Body of pancreas (tissue), 4 donors: ENCODE results near the gene ICA1L. TPM values are rescaled to one million over a fixed set of nuclear protein-coding genes. Genes with fewer than 3 reads are reported as not detected.

Experiments
- ATAC-seq: fragments of 150-250 bp; one replicate; pipeline ENCODE4 v1.9.1; 2016
- DNase-seq, 4 donors: peaks; one replicate each; pipeline ENCODE4 v3.0.0-alpha.2; 2019
- H3K27ac ChIP-seq, 4 donors: fragments of 200-600 bp; sonication (generic); 1 replicate in 3 of 4; 2 replicates in 1 of 4; pipeline versions ENCODE4 v1.5.1 to v1.6.1; 2016 to 2019; ENCODE audit warnings: mild to moderate bottlenecking in 1 of 4, mixed read lengths in 1 of 4, moderate library complexity in 1 of 4
- H3K27me3 ChIP-seq, 2 donors: fragments of 200-600 bp; sonication (generic); one replicate each; pipeline ENCODE4 v1.6.0; 2016; ENCODE audit warnings: mild to moderate bottlenecking in 1 of 2
- H3K36me3 ChIP-seq, 2 donors: fragments of 200-600 bp; sonication (generic); replicated peaks in 1 of 2; 2 replicates each; pipeline ENCODE4 v1.5.1; 2016; ENCODE audit warnings: low read depth in 2 of 2; ENCODE audit not compliant: insufficient read depth in 1 of 2
- H3K4me1 ChIP-seq: fragments of 200-600 bp; sonication (generic); one replicate; pipeline ENCODE4 v1.6.0; 2016
- H3K4me3 ChIP-seq, 2 donors: fragments of 200-600 bp; sonication (generic); 1 replicate in 1 of 2; 2 replicates in 1 of 2; pipeline ENCODE4 v1.5.1; 2016 to 2019
- H3K9me3 ChIP-seq, 3 donors: fragments of 200-600 bp; sonication (generic); 1 replicate in 2 of 3; 2 replicates in 1 of 3; pipeline ENCODE4 v1.5.1; 2016
- POLR2A ChIP-seq, 3 donors: fragments of 450-650 bp; IDR thresholded peaks; one replicate each; pipeline ENCODE4 v1.6.1; 2016; ENCODE audit warnings: antibody characterized with exemption in 3 of 3, mild to moderate bottlenecking in 2 of 3
- WGBS, 2 donors: methylation state at CpG; one replicate each; pipeline ENCODE4 v1.1.5; 2017; 5-methylcytosine and 5-hydroxymethylcytosine counted together
- intact Hi-C: fragments of 100-400 bp; cut with DNase I; formaldehyde crosslinking; loops from one replicate; pipeline ENCODE4 v1.15.1; 2023
- total RNA-seq, 2 donors: library from RNA; depleted of rRNA; stranded (reverse); fragments of >200 nt; gene quantifications; one replicate each; pipeline ENCODE4 v1.1.0, GENCODE V29; 2016
- TF ChIP-seq, protein P1 (sequence below), 7 experiments: fragments of 450-650 bp in 4 of 7; fragments of 200-600 bp in 3 of 7; sonication (generic) in 3 of 7; IDR thresholded peaks; one replicate each; pipeline ENCODE4 v1.5.1; 2016 to 2019; ENCODE audit warnings: antibody characterized with exemption in 7 of 7

Gene ICA1L
- total RNA-seq, 2 donors from 2014 or later = 6.7 to 34.6 TPM

DNA sequence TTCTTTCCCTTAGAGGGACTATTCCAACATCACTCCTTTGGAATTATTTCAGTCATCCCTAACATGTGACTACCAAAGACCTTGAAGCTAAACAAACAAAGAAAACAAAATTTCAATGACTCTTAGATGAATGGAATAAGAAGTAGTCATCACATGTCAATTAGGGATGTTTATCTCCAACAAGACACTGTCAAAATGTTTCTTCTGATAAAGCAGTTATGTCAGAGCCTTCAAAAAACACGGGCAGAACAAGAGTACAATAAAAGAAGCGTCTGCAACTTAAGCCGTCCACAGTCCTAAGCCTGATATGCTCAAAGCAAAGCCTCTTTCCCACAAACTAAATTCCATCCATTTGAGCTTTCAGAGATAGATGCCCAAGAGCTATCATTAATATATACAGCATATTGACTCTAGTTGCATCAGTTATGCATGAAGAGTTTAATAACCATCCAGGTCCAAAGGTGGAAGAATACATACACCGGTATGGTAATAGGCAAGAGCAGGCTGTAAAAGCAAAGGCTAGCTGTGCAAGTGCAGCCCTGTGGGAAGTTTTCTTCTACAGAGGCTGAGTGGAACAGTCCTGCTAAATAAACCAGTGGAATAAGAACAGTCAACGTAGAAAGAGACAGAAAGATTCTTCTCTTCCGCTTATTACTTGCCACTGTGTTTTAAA is 98.1 kb downstream of the ICA1L start:
- no peak overlapping the region for H3K27ac ChIP-seq
- DNase-seq = no peak
- TF ChIP-seq POLR2A (IDR thresholded peaks at IDR 0.05) = no peak
- TF ChIP-seq, protein P1, sequence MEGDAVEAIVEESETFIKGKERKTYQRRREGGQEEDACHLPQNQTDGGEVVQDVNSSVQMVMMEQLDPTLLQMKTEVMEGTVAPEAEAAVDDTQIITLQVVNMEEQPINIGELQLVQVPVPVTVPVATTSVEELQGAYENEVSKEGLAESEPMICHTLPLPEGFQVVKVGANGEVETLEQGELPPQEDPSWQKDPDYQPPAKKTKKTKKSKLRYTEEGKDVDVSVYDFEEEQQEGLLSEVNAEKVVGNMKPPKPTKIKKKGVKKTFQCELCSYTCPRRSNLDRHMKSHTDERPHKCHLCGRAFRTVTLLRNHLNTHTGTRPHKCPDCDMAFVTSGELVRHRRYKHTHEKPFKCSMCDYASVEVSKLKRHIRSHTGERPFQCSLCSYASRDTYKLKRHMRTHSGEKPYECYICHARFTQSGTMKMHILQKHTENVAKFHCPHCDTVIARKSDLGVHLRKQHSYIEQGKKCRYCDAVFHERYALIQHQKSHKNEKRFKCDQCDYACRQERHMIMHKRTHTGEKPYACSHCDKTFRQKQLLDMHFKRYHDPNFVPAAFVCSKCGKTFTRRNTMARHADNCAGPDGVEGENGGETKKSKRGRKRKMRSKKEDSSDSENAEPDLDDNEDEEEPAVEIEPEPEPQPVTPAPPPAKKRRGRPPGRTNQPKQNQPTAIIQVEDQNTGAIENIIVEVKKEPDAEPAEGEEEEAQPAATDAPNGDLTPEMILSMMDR (IDR thresholded peaks at IDR 0.05) = no peak
- no peaks in the 10 kb centered on the region for H3K9me3 ChIP-seq
- no peaks in the 10 kb centered on the region for H3K27me3 ChIP-seq
- ATAC-seq = no peak
- H3K36me3 ChIP-seq = no peaks in the 10 kb centered on the region
- intact Hi-C loops = no loop called here
- peaks cover 9% of the 10 kb centered on the region for H3K4me1 ChIP-seq
- WGBS, 2 donors = 90% methylated on average over 6 of the region's 6 CpGs
- H3K4me3 ChIP-seq = no peak overlapping the region

- Histone ChIP-seq H3K36me3 (no peaks in the 10 kb centered on the region), H3K27ac (no peak overlapping the region), H3K9me3 (no peaks in the 10 kb centered on the region), H3K27me3 (no peaks in the 10 kb centered on the region), H3K4me3 (no peak overlapping the region), H3K4me1 (peaks cover 9% of the 10 kb centered on the region)
- WGBS, 2 donors = 27 to 34% methylated on average over 7 of the region's 7 CpGs
- TF ChIP-seq POLR2A (IDR thresholded peaks at IDR 0.05) = no peak
- TF ChIP-seq, protein P1 (IDR thresholded peaks at IDR 0.05) = no peak
- DNase-seq = peak; percentile 25 to 55 (median 30)
- no peak for ATAC-seq
- intact Hi-C loops = no loop called here
Measured at GRCh38 chr2:202771741-202772460, 99.7 kb downstream of the ICA1L start.

GRCh38 chr2:202771336-202771735 is 100.2 kb downstream of the ICA1L start:
- Histone ChIP-seq H3K36me3 (no peaks in the 10 kb centered on the region), H3K27ac (no peak overlapping the region), H3K27me3 (no peaks in the 10 kb centered on the region), H3K4me1 (peaks cover 9% of the 10 kb centered on the region), H3K4me3 (no peak overlapping the region), H3K9me3 (no peaks in the 10 kb centered on the region)
- DNase-seq (no peak), ATAC-seq (no peak)
- 84 to 91% methylated on average over 1 of the region's 1 CpG for WGBS, 2 donors
- TF ChIP-seq, protein P1 (IDR thresholded peaks at IDR 0.05) = no peak
- no peak for TF ChIP-seq POLR2A (IDR thresholded peaks at IDR 0.05)
- intact Hi-C loops = no loop called here

GRCh38 chr2:202769201-202769600 is 102.4 kb downstream of the ICA1L start:
- Histone ChIP-seq H3K9me3 (no peaks in the 10 kb centered on the region), H3K4me1 (peaks cover 9% of the 10 kb centered on the region), H3K27ac (no peak overlapping the region), H3K36me3 (no peaks in the 10 kb centered on the region), H3K27me3 (no peaks in the 10 kb centered on the region), H3K4me3 (no peak overlapping the region)
- ATAC-seq = no peak
- no peak for DNase-seq
- intact Hi-C loops = no loop called here
- TF ChIP-seq, protein P1 (IDR thresholded peaks at IDR 0.05) = no peak
- TF ChIP-seq POLR2A (IDR thresholded peaks at IDR 0.05) = no peak

- H3K9me3 ChIP-seq = no peaks in the 10 kb centered on the region
- DNase-seq = no peak
Measured at GRCh38 chr2:202768273-202768672, 103.3 kb downstream of the ICA1L start.

More at GRCh38 chr2:202768273-202768672, 103.3 kb downstream of the ICA1L start:
- no peak overlapping the region for H3K27ac ChIP-seq
- no peak for ATAC-seq
- peaks cover 9% of the 10 kb centered on the region for H3K4me1 ChIP-seq
- no peak overlapping the region for H3K4me3 ChIP-seq
- intact Hi-C loops = no loop called here
- no peaks in the 10 kb centered on the region for H3K27me3 ChIP-seq
- no peaks in the 10 kb centered on the region for H3K36me3 ChIP-seq
- TF ChIP-seq, protein P1 (IDR thresholded peaks at IDR 0.05) = no peak
- TF ChIP-seq POLR2A (IDR thresholded peaks at IDR 0.05) = no peak
